Type B pancreatic cell (in vitro differentiated cells): ENCODE results near the gene GDF11. TPM values are rescaled to one million over a fixed set of nuclear protein-coding genes. Genes with fewer than 3 reads are reported as not detected.
A peak's percentile ranks its signal among the peaks of the same experiment; 100 is the strongest.

Experiments
- DNase-seq: peaks from one replicate; pipeline ENCODE4 v3.0.0; 2021; ENCODE audit warnings: mixed read lengths; ENCODE audit not compliant: unreplicated experiment; ENCODE audit errors: extremely low spot score
- H3K27ac Mint-ChIP-seq: 2 replicates; pipeline ENCODE4 v1.8.0; 2021; ENCODE audit warnings: mild to moderate bottlenecking, mixed read lengths
- H3K27me3 Mint-ChIP-seq: 2 replicates; pipeline ENCODE4 v1.8.0; 2021; ENCODE audit warnings: mixed read lengths
- H3K36me3 Mint-ChIP-seq: 2 replicates; pipeline ENCODE4 v1.8.0; 2021; ENCODE audit warnings: mixed read lengths
- H3K4me1 Mint-ChIP-seq: one replicate; pipeline ENCODE4 v1.8.0; 2021; ENCODE audit warnings: mixed read lengths; ENCODE audit not compliant: unreplicated experiment
- H3K4me3 Mint-ChIP-seq: 2 replicates; pipeline ENCODE4 v1.8.0; 2021; ENCODE audit warnings: mild to moderate bottlenecking, mixed read lengths
- H3K9me3 Mint-ChIP-seq: 2 replicates; pipeline ENCODE4 v1.8.0; 2021; ENCODE audit warnings: mixed read lengths
- total RNA-seq: library from RNA; stranded (reverse); gene quantifications from 2 replicates; pipeline ENCODE4 v1.2.1, GENCODE V29; 2021; ENCODE audit warnings: low replicate concordance
- TF ChIP-seq, protein P1 (sequence below): fragments of 200-600 bp; sonication (generic); conservative IDR thresholded peaks from 2 replicates; pipeline ENCODE4 v1.5.0; 2021; ENCODE audit warnings: antibody characterized with exemption, mild to moderate bottlenecking

The GDF11 gene
- total RNA-seq, 1 donor from 2014 or later = 40.1 TPM

DNA sequence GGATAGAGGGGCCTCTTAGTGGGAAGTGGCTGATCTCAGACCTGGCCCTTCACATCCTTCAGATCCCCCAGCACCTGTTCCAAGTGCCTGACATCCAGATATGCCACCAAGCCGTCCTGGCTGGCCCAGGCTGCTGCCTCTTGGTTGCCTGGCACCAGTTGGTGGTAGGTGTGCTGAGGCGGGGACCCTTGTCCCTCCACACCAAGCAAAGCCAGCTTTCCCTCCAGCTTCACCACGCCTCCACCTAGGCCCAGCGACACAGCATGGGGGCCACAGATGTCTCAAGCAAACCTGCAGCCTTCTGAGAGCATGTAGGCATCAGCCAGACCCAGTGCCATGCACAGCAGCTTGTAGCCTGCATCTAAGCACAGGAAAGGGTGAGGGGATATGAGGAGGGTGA is 10.6 kb upstream of the GDF11 start:
- Mint-ChIP-seq H3K36me3 (peaks cover 3% of the 10 kb centered on the region), H3K27me3 (no peaks in the 10 kb centered on the region), H3K9me3 (no peaks in the 10 kb centered on the region), H3K4me1 (peaks cover 31% of the 10 kb centered on the region), H3K4me3 (no peak overlapping the region), H3K27ac (no peak overlapping the region)
- TF ChIP-seq, protein P1, sequence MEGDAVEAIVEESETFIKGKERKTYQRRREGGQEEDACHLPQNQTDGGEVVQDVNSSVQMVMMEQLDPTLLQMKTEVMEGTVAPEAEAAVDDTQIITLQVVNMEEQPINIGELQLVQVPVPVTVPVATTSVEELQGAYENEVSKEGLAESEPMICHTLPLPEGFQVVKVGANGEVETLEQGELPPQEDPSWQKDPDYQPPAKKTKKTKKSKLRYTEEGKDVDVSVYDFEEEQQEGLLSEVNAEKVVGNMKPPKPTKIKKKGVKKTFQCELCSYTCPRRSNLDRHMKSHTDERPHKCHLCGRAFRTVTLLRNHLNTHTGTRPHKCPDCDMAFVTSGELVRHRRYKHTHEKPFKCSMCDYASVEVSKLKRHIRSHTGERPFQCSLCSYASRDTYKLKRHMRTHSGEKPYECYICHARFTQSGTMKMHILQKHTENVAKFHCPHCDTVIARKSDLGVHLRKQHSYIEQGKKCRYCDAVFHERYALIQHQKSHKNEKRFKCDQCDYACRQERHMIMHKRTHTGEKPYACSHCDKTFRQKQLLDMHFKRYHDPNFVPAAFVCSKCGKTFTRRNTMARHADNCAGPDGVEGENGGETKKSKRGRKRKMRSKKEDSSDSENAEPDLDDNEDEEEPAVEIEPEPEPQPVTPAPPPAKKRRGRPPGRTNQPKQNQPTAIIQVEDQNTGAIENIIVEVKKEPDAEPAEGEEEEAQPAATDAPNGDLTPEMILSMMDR = no peak
- DNase-seq = no peak

DNA sequence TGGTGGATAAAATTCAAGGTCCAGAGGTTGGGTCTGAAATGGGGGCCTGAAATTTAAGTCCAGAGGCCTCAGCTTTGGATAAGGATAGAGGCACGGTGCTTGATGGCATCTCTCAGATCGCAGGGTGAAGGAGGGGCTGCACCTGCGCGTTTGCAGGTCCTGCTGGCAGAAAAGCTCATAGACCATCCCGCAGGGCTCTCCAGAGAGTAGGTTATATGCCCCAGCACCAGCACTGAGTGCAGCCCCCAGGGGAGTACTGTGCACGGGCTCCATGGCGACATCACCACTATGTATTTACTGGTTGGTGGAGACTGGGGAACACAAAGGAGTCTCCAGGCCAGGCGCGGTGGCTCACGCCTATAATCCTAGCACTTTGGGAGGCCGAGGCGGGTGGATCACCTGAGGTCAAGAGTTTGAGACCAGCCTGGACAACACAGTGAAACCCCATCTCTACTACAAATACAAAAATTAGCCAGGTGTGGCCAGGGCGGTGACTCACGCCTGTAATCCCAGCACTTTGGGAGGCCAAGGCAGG is 9.8 kb upstream of the GDF11 start:
- Mint-ChIP-seq H3K36me3 (no peaks in the 10 kb centered on the region), H3K4me3 (no peak overlapping the region), H3K27ac (no peak overlapping the region), H3K27me3 (no peaks in the 10 kb centered on the region), H3K4me1 (peaks cover 35% of the 10 kb centered on the region), H3K9me3 (no peaks in the 10 kb centered on the region)
- DNase-seq = no peak
- TF ChIP-seq, protein P1 = no peak

DNA sequence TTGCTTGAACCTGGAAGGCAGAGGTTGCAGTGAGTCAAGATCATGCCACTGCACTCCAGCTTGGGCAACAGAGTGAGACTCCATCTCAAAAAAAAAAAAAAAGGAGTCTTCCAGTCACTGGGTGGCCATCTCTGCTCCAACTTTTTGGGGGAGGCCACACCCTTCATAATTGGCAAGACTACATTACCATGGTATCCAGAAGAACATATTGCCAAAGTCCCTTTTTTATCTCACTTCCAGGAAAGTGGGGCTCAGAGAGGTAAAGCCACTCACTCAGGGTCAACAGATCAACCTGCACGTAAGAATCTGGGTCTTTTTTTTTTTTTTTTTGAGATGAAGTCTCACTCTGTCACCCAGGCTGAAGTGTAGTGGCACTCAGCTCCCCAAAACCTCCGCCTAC is 9.1 kb upstream of the GDF11 start:
- Mint-ChIP-seq H3K36me3 (no peaks in the 10 kb centered on the region), H3K27me3 (no peaks in the 10 kb centered on the region), H3K9me3 (no peaks in the 10 kb centered on the region), H3K27ac (no peak overlapping the region), H3K4me1 (peaks cover 38% of the 10 kb centered on the region), H3K4me3 (no peak overlapping the region)
- TF ChIP-seq, protein P1 = no peak
- DNase-seq = no peak

DNA sequence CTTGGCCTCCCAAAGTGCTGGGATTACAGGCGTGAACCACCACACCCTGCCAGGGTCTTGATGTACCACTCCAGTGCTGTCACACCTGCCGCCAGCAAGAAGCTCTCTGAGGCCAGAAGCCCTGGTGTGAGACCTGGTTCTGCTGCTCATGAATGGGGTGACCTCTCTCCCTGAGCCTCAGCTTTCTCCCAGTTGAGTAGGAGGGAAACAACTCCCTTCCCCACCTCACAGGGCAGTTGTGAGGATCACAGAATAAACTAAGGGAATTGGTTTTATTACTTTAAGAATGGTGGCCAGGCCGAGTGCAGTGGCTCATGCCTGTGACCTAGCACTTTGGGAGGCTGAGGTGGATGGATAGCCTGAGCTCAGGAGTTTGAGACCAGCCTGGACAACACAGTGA is 8.3 kb upstream of the GDF11 start:
- TF ChIP-seq, protein P1 = no peak
- Mint-ChIP-seq H3K36me3 (no peaks in the 10 kb centered on the region), H3K9me3 (no peaks in the 10 kb centered on the region), H3K27me3 (no peaks in the 10 kb centered on the region), H3K4me3 (no peak overlapping the region), H3K4me1 (peaks cover 39% of the 10 kb centered on the region), H3K27ac (no peak overlapping the region)
- no peak for DNase-seq

DNA sequence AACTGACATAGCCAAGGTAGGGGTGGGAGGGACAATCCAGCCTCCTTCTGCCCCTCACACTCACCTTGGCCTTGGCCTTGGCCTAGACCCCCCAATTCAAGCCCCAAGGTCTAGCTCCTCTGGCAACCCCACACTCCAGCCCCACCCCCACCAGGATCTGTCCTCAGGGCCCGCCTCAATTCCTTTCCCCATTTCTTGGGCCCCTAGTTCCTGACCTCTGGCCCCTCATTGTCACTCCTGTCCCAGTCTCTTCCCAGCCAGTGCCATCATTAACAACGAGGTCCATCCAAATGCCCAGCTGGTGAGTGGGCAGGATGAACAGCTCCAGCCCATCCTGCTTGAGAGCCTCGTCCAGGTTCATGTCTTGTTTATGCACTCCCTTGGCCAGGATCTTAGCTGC is 6.8 kb upstream of the GDF11 start:
- Mint-ChIP-seq H3K27ac (no peak overlapping the region), H3K27me3 (no peaks in the 10 kb centered on the region), H3K4me3 (peak overlapping the region; percentile 57), H3K9me3 (no peaks in the 10 kb centered on the region), H3K4me1 (peaks cover 26% of the 10 kb centered on the region), H3K36me3 (no peaks in the 10 kb centered on the region)
- TF ChIP-seq, protein P1 = no peak
- no peak for DNase-seq
